RKO (cell line): ENCODE measurements around the gene MGAT2.
A peak's percentile ranks its signal among the peaks of the same experiment; 100 is the strongest.

Experiments
- DNase-seq: peaks from one replicate; pipeline ENCODE4 v3.0.0-alpha.2; 2016; ENCODE audit warnings: low spot score

Gene MGAT2

DNA sequence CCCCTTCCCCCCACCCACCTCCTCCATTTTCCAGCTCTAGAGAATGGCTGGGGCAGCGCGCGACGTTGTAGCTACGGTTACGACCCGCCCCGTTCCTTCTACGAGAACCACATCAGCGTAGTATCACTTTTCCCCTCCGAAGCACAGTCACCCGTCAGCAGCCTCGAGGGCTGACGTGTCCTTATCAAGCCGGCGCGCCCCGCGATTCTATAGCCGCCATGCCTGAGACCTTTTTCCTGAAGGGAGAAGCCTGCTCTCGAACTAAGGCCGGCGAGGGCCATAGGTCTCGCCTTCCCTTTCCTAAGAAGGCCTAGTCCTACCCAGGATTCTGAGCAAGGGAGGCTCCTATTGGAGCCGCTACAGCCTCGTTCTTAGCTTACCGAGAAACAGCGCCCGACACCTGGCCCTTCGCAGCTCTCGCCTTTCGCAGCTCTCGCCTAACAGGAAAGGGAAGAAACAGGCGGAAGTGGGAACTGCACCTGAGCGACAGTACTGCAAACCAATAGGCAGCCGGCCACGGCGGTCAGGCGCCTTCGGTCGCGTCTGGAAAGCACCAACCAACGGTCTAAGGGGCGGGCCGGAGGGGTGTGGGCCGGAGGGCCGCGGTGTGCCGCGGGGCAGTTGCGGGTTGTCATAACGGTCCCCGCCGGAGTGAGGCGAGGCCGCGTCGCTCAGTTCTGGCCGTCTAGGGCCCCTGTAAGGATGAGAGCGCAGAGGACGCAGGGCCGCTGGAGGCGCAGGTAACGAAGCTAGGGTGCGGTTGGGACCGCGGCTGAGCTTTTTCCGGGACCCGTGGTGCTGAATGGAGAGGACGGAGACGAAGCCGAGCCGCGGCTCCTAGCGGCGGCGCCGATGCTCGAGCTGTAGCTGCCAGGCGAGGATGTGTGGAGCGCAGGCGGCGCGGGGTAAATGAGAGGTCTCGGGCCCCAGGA is at the start of gene MGAT2, which contains the start of gene RPL36AL:
TSS of gene MGAT2 (plus strand) at position 618 of the 932 bp plus-strand sequence. CDS start 470 bp downstream, outside the sequence.
TSS of gene RPL36AL (minus strand) at position 445 of the 932 bp plus-strand sequence. CDS start 1,522 bp downstream, outside the sequence.
- DNase-seq = peak; percentile 98

DNA sequence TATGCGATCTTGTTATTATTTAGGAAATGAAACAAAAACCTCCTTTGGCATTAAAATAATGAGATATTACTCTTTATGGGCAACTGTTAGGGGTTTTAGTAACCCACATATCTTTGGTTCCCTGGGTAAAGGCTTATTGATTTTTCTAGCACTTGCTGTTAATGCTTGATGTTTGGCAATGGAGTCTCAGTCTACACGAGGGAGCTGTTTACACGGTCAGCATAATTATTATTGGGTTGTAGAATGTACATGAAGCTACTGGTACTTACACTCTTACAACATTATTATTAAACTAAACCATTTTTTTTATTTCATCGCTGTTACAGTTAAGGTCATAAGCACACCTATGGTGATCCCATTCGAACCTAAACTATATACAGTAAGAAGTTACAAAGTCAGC is 46.6 kb upstream of the MGAT2 start:
- no peak for DNase-seq

DNA sequence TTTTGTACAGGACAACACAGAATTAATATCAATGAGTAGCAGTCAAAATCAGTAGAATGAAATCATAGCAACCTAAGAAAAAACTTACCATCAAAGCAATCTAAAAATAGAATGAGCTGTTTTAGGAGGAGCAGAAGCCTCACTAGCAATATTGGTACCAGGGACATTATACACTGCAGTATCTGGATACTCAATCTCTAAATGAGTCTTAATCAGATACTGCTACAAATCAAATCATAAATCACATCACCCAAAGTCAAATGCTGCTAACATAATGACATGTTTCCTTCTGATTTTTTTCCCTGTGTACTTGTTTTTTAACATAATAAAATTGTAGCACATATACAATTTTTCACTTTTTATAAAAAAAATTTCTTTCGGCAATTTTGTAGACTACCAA is 42.5 kb upstream of the MGAT2 start:
- DNase-seq = no peak

DNA sequence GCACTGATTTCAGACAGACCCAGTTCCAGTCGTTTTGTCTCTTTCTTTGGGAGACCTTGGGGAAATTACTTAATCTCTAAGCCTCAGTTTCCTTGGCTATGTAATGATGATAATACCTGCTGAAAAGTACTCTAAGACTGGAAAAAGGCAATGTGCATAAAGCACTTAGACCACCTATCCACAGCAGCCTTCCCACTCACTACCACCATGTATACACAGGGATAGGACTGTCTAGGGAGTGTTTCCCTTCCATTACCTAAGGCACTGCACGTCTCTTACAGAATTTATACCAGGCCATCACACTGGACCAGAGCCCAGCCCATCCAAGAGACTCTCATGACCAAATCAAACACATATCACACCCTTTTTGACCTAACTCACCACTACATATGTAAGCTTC is 40.8 kb upstream of the MGAT2 start:
- no peak for DNase-seq

DNA sequence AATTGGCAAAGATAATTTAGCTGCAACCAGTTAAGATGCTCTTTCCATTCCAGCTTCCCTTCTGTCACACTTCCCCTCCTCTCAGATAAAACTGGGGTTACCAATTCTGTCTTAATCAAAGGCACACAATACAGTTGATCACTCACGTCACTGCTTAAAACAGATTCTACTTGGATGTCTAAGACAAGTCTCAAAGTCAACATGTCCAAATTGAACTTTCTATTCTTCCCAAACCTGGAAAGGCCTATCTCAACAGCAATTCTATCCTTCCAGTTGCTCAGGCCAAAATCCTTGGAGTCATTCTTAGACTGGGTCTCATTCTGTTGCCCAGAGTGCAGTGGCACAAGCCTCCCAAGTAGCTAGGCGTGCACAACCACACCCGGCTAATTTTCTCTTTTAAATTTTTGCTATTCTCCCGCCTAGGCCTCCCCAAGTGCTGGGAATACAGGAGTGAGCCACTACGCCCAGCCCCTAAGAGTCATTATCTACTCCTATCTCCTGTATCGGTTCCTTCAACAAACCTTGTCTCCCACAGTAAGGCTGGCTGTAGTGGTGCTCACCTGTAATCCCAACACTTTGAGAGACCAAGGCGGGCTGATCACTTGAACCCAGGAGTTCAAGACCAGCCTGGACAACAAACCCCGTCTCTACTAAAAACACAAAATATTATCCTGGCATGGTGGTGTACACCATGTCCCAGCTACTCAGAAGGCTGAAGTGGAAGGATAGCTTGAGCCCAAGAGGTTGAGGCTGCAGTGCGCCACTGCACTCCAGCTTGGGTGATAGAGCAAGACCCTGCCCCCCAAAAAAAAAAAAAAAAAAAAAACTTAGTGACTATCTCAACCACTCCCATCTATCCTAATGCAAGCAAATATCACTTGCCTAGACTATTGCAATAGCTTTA is 39.1 kb upstream of the MGAT2 start:
- DNase-seq = no peak

DNA sequence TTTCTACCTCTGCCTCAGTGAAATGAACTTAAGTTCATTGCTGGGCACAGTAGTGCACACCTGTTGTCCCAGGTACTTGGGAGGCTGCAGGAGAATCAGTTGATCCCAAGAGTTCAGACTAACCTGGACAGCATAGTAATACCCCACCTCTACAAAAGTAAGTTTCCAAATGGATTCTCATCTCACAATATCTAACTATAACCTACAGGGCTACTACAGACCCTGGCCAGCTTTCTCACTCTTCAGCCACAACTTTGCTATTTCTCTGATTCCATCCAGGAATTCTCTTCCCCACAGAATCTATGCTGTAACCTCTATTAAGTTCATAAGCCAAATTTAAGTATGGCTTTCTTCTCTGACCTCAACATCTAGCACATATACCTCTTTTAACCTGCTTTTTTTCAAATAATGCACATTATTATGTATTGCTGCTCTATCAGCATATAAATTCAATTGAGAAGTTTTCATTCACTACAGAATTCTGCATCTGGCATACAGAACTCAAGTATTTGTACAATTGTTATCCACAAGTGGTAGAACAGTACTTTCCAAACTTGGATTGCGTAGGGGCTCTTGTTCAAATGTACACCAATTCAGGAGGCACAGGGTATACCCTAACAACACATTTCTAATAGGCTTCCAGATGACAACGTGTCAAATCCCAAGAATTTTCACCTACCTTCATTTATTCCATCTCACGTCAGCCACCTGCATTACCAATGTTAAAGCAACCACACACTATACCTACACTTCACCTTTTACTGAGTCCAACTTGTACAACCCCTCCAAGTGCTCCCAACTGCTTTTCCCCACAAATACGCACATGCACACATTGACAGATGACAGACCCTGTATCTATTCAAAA is 38.3 kb upstream of the MGAT2 start:
- DNase-seq = no peak

DNA sequence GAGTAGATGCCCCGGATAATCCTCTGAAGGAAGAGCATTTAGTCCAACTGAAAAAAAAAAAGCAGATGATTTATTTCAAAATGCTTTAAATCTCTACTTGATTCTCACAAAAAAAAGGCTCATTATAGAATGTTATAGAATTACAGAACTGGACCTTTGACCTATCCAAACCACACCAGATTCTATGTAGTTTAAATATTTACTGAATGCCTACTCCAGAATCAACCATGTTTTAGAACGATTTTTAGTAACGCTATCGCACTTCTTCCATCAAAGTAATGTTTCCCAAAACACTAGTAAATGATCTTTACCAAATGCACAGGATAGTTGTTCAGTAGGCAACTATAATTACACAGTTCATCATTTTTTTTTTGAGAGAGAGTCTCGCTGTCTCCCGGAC is 37.0 kb upstream of the MGAT2 start:
- DNase-seq = no peak

DNA sequence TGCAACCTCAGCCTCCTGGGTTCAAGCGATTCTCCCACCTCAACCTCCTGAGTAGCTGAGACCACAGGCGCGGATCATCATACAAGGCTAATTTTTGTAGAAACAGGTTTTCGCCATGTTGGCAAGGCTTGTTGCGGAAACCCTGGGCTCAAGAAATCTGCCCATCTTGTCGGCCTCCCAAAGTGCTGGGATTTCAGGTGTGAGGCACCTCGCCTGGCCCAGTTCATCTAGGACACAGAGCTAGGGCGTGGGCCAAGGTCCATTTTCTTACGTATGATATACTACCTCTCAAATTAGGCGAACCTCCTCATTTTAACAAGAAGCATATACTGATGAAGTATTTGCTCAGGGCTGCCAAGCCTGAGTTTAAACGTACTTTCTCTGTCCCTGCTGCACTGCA is 36.5 kb upstream of the MGAT2 start:
- no peak for DNase-seq

DNA sequence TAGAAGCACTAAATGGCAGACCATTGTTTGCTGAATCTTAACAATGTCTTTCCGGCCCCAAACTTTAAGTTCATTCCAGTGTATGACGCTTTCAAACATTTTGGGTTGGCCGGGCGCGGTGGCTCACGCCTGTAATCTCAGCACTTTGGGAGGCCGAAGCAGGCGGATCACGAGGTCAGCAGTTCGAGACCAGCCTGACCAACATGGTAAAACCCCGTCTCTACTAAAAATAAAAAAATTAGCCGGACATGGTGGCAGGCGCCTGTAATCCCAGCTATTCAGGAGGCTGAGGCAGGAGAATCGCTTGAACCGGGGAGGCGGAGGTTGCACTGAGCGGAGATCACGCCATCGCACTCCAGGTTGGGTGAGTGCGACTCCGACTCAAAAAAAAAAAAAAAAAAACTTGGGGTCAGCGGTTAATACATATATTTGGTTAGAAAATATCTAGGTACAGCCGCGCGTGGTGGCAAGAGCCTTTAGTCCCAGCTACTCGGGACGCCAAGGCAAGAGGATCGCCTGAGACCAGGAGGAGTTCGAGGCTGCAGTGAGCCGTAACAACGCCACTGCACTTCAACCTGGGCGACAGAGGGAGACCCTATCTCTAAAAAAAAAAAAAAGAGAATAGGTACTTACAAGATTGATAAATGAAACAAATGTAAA is 35.5 kb upstream of the MGAT2 start:
- peak; percentile 49 for DNase-seq

DNA sequence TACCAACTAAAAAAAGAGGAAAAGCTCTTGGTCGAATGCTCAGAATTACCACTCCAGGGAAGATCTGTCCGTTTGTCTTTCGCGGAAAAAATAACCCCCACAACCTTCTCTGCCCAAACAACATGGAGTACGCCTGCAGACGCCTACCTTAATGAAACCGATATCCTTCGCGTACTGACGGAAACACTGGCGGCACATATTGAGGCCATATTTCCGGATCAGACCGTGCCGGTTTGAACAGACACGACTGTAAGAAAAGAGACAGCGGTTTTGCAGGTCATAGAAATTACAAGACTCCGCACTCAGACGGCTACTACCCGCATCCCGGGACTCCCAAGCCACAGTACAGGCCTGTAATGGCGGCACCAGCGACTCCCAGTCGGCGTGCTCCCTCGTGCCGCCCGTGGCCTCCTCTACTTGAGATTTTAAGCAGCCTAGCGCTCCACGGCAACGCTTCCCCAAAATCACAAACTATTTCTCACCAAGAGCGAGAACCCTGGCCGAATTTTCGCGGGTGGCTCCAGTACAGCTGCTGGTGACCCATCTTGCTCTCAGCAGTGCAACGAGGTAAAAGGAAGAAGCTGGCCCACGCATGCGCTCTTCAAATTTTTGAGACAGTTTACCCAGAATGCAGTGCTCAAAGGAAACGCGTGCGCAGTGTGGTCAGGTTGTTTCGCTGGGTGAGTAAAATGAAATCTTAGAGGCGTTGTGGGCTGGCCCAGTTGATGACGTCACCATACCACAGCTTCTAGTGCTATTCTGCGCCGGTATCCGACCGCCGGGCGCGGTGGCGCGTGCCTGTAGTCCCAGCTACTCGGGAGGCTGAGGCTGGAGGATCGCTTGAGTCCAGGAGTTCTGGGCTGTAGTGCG is 34.6 kb upstream of the MGAT2 start, which contains the start of gene RPS29:
TSS of gene RPS29 (minus strand) at position 578 of the 870 bp plus-strand sequence. CDS start at position 544, 34 bp downstream.
- peak; percentile 99 for DNase-seq

DNA sequence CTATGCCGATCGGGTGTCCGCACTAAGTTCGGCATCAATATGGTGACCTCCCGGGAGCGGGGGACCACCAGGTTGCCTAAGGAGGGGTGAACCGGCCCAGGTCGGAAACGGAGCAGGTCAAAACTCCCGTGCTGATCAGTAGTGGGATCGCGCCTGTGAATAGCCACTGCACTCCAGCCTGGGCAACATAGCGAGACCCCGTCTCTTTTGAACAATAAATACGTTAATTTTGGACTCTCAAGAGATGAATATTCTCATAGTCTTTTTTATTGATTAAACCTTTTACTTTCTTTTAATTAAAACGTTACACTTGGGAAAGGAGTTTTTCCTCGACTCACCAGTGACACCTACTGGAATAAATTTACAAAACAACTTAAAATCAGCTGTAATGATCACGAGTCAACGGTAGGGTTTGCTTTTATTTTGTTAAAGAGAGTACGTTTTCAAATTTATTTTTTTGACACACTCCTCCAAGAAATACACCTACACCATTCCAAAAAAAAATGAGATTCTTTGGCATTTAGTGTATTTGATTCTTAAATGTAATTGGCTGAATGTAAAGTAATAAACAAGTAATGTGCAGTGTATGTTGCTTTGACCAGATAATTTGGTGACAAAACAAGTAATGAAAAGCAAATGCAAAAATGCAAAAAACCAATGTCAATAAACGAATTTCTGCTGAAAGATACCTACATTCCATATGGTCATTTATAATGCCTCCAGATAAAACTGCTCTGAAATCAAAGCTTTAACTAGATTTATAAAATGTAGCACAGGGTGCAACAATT is 33.7 kb upstream of the MGAT2 start:
- DNase-seq = peak; percentile 86

DNA sequence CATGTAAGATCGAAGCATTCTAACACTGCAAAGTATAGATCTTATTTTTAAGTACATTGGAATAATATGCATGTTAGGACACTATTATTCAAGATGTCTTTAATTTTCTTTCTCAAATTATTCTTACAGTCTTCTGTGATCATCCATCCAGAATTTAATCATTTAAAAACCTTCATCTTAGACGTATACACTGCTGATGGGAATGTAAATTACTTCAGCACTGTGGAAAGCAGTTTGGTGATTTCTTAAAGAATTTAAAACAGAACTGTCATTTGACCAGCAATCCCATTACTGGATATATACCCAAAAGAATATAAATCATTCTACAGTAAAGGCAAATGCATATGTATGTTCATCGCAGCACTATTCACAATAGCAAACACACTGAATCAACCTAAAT is 31.2 kb upstream of the MGAT2 start:
- no peak for DNase-seq

DNA sequence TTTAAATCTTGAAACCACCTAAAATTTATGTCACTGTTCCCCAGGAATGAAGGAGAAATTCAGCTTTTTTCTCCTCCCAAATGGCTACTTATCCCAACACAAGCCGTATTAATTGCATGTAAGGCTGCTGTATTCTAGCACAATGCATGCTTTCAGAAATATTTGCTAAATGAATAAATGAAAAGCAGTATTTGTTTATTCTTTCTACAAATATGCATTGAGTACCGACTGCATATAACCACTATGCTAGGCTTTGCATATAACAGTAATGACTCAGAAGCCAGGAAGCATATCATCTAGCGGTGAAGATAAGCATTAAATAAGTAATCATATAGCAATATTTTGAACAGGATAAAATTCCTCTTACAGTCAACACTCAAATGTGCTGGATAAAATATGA is 27.6 kb upstream of the MGAT2 start:
- no peak for DNase-seq

DNA sequence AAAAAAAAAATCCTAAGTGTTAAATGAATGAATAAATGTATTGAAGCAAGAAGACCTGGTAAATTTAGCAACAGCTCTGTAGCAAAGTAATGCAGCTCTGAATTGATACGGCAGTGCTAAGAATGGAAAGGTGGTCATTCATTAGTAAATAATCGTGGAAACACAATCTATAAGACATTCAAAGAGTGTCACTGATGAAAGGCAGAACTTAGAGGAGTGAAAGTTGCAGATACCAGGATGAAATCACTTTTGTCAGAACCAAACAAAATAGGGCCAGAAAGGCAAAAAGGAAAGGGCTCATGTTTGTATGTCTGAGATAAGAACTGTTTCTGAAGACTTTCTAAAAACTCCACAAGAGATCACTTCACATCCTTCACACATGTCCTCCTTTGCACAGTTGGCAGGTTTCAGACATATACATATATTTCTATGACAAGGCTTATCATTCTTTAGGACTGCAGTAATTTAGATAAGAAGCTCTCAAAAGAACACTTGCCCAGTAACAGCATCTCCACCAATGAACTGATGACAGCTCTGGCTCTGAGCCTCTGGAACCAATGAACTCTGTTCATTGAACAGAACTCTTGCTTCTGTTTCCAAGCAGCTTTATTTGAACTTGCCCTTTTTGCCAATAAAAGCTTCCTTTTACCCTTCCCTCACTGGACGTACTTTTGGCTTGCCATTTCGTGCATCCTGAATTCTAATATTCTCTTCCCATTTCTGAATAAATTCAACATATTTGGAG is 26.1 kb upstream of the MGAT2 start:
- DNase-seq = no peak

DNA sequence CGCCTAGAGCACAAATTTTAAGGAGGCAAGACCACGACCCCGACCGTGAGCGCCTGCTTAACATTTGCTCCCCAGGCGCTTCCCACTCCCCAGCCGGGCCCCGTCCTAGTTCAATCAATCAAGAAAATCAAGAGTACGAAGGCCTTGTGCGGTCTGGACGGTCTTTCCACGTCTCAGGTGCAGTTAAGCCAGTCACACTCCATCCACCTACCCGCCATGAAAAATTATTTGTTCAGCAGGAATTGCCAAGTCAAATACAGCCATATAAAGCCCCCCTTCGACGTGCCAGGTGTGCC is 22.5 kb upstream of the MGAT2 start:
- DNase-seq = no peak

DNA sequence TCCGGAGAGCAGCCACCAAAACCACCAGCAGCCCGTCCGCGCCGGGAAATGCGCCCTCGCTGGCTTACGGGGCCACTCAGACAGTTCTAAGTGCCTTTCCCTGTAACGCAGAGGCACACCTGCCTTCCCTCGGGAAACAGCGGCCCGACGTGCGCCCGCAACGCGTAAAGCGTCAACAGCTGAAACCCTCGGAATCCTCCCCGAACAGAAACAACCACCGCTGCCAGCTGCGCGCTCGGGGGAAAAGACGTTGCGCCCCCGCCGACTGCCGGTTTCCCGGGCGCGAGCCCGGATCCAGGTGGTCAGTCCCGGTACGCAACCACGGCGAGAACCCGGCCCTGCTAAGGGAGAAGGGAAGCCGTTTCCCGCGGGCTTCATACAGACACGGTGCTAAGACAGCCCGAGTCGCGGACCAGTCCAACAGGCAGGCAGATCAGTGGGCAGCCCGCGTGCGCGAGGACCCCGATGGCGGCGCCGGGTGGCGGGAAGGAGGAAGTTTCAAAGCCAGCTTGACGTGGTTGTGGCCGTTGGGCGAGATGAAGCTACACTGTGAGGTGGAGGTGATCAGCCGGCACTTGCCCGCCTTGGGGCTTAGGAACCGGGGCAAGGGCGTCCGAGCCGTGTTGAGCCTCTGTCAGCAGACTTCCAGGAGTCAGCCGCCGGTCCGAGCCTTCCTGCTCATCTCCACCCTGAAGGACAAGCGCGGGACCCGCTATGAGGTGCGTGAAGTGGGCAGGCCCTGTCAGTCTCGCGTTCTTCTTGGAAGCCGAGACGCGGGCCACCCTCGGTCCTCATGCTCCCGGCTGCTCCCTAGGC is 21.9 kb upstream of the MGAT2 start, which contains the start of gene LRR1:
TSS of gene LRR1 (plus strand) at position 456 of the 816 bp plus-strand sequence. CDS start at position 537, 81 bp downstream.
- DNase-seq = peak; percentile 82

DNA sequence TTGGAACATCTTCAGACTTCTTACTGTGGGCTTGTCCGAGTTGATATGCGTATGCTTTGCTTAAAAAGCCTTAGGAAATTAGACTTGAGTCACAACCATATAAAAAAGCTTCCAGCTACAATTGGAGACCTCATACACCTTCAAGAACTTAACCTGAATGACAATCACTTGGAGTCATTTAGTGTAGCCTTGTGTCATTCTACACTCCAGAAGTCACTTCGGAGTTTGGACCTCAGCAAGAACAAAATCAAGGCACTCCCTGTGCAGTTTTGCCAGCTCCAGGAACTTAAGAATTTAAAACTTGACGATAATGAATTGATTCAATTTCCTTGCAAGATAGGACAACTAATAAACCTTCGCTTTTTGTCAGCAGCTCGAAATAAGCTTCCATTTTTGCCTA is 13.0 kb upstream of the MGAT2 start:
- DNase-seq = no peak

DNA sequence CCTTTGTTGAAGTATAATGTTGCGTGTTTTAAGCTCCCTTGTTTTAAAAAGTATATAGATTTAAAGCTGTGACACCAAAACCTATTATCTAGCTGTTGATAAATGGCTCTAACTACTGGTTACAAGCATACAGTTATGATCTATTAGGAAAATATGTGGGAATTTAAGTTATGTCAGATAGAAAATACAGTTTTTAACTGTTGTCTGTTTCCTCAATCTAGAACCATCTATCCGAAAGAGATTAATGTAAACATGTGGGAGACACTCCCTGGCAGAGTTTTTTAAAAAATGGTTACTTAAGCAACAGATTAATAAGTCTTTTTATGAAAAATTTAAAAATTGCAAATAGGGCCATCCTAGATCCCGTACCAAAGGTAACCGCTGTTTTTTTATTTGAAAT is 8.3 kb upstream of the MGAT2 start:
- DNase-seq = no peak
